ENCODE results near the gene OBSCN. TPM values are rescaled to one million over a fixed set of nuclear protein-coding genes. Genes with fewer than 3 reads are reported as not detected.

Gene OBSCN
- total RNA-seq, 1 donor from 2014 or later = 7.6 TPM

- TF ChIP-seq CTCF (IDR thresholded peaks at IDR 0.05; ENCODE audit: insufficient read depth, low read length, severe bottlenecking) = no peak
- DNase-seq (ENCODE audit: low read depth) = peak; percentile 14
- H3K4me3 ChIP-seq (ENCODE audit: low read depth, low read length) = no peak overlapping the region
- FAIRE-seq = no peak
- H3K27me3 ChIP-seq (ENCODE audit: control insufficient read depth, insufficient read depth, low read length) = peaks cover 5% of the 10 kb centered on the region
- no peaks in the 10 kb centered on the region for H3K36me3 ChIP-seq (ENCODE audit: control insufficient read depth, insufficient read depth, low read length)
These were observed 160.3 kb downstream of the OBSCN start for GRCh38 chr1:228367798-228368791.

GRCh38 chr1:228368801-228369607 is 161.2 kb downstream of the OBSCN start:
- Histone ChIP-seq H3K36me3 (ENCODE audit: control insufficient read depth, insufficient read depth, low read length) (no peaks in the 10 kb centered on the region), H3K4me3 (ENCODE audit: low read depth, low read length) (no peak overlapping the region), H3K27me3 (ENCODE audit: control insufficient read depth, insufficient read depth, low read length) (peaks cover 5% of the 10 kb centered on the region)
- peak; percentile 43 for FAIRE-seq
- no peak for DNase-seq (ENCODE audit: low read depth)
- no peak for TF ChIP-seq CTCF (IDR thresholded peaks at IDR 0.05; ENCODE audit: insufficient read depth, low read length, severe bottlenecking)

- H3K36me3 ChIP-seq (ENCODE audit: control insufficient read depth, insufficient read depth, low read length) = no peaks in the 10 kb centered on the region
- peaks cover 5% of the 10 kb centered on the region for H3K27me3 ChIP-seq (ENCODE audit: control insufficient read depth, insufficient read depth, low read length)
- DNase-seq (ENCODE audit: low read depth) (no peak), FAIRE-seq (no peak)
- TF ChIP-seq CTCF (IDR thresholded peaks at IDR 0.05; ENCODE audit: insufficient read depth, low read length, severe bottlenecking) = no peak
- no peak overlapping the region for H3K4me3 ChIP-seq (ENCODE audit: low read depth, low read length)
These were observed 162.0 kb downstream of the OBSCN start for GRCh38 chr1:228369608-228370438.

- Histone ChIP-seq H3K27me3 (ENCODE audit: control insufficient read depth, insufficient read depth, low read length) (peaks cover 5% of the 10 kb centered on the region), H3K4me3 (ENCODE audit: low read depth, low read length) (no peak overlapping the region), H3K36me3 (ENCODE audit: control insufficient read depth, insufficient read depth, low read length) (no peaks in the 10 kb centered on the region)
- FAIRE-seq (no peak), DNase-seq (ENCODE audit: low read depth) (no peak)
- TF ChIP-seq CTCF (IDR thresholded peaks at IDR 0.05; ENCODE audit: insufficient read depth, low read length, severe bottlenecking) = no peak
These were observed 162.6 kb downstream of the OBSCN start for GRCh38 chr1:228370439-228370940.
